GM13977 (cell line): ENCODE results near the gene PAK2.
"Not testable (repeated sequence)": the region's sequence is repeated elsewhere in the genome, so short reads cannot be mapped to it uniquely, and the experiment has no call there.

Experiments used
- DNase-seq: peaks from one replicate; pipeline ENCODE4 v3.0.0; 2012; ENCODE audit warnings: low spot score
- in situ Hi-C: fragments of 300-500 bp; cut with MboI; formaldehyde crosslinking; loops from one replicate; pipeline ENCODE4 v1.12.0; 2022; ENCODE audit warnings: low sequenced_read_pairs, low pct_unique_long_range_greater_than_20kb, mixed read lengths, inconsistent platforms; ENCODE audit not compliant: unreplicated experiment
- TF ChIP-seq, protein P1 (sequence below): IDR thresholded peaks from 2 replicates; pipeline ENCODE4 v1.5.1; 2012; ENCODE audit warnings: mild to moderate bottlenecking, control low read depth; ENCODE audit not compliant: insufficient read depth; ENCODE audit errors: extremely low read depth, missing control alignments

The PAK2 gene

DNA sequence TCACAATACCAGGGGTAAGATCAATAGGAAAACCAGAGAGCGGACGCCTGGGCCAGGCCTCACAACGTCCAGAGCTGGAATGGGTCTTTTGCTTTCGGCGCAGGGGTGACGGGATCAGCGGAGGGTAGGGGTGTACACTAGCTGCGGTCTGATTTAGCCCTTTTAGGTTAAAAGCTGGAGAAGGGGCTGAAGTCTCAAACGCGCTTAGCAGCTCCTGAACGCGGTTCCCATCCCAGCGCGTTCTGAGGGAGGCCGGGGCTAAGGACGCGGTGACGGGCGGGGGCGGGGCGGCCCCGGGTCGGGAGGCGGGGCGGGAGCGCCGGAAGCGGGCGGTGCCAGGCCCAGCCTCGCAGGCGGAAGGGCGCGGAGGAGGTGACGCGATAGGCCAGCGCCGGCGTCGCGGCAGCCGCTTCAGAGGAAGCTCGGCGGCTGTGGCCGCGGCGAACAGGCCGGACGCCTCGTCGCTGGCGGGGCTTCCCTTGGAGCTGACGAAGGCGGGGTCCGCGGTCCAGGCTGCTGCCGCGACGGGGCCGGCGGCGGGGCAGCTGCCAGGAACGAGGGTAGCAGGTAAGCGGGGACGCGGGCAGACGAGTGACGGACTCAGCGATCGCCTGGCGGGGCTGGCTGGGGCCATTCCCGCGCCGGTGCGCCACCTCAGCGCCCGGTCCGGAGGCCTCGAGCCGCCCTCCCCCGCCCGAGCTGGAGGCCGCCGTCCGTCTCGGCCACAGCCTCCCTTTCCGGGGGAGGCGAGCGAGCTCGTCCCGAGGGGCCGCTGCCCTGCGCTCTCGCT lies 128.0 kb downstream of the PAK2 start, which contains the start of gene SENP5:
Gene SENP5 (plus strand): TSS at position 414 of the 790 bp plus-strand sequence. CDS start 17,262 bp downstream, outside the sequence.
- in situ Hi-C loops = no loop called here
- TF ChIP-seq, protein P1, sequence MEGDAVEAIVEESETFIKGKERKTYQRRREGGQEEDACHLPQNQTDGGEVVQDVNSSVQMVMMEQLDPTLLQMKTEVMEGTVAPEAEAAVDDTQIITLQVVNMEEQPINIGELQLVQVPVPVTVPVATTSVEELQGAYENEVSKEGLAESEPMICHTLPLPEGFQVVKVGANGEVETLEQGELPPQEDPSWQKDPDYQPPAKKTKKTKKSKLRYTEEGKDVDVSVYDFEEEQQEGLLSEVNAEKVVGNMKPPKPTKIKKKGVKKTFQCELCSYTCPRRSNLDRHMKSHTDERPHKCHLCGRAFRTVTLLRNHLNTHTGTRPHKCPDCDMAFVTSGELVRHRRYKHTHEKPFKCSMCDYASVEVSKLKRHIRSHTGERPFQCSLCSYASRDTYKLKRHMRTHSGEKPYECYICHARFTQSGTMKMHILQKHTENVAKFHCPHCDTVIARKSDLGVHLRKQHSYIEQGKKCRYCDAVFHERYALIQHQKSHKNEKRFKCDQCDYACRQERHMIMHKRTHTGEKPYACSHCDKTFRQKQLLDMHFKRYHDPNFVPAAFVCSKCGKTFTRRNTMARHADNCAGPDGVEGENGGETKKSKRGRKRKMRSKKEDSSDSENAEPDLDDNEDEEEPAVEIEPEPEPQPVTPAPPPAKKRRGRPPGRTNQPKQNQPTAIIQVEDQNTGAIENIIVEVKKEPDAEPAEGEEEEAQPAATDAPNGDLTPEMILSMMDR = no peak
- peak; percentile 96 for DNase-seq

DNA sequence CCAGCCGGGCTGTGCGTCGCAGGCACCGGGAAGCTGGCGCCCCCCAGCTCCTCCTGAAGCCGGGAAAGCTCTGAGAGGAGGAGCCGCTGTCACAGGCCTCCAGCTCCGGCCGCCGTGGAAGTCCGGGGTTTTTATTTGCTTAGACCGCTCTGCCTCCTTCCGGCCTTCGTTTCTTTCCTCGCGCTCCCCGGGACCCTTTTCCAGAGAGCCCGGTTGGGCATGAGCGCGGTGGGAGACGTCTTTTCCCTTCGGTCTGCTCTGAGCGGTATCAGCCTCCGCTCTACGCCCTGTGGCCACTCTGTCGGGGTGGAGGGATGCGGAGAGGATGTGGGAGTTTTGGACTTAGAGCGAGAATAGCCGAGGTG lies 128.6 kb downstream of the PAK2 start:
- in situ Hi-C loops = no loop called here
- DNase-seq = peak; percentile 30
- TF ChIP-seq, protein P1 = no peak

DNA sequence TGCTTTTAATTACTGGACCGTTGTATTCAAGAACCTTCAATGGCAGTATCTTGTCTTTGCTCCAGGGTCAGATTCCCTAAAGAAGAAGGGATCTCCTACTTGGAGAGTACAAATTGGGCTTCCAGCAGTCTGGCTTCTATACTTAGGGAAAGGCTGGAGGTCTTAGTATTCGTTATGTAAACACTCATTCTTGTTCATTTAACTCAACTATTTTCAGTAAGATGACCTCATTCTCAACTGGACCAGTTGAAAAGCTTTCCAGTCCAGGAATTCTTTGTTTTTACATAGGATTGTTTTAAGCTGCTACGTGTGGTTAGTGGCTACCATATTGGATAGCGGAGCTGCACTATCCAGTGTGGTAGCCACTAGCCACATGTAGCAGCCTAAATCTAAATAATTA lies 132.7 kb downstream of the PAK2 start:
- no peak for DNase-seq
- in situ Hi-C loops = no loop called here
- TF ChIP-seq, protein P1 = no peak

DNA sequence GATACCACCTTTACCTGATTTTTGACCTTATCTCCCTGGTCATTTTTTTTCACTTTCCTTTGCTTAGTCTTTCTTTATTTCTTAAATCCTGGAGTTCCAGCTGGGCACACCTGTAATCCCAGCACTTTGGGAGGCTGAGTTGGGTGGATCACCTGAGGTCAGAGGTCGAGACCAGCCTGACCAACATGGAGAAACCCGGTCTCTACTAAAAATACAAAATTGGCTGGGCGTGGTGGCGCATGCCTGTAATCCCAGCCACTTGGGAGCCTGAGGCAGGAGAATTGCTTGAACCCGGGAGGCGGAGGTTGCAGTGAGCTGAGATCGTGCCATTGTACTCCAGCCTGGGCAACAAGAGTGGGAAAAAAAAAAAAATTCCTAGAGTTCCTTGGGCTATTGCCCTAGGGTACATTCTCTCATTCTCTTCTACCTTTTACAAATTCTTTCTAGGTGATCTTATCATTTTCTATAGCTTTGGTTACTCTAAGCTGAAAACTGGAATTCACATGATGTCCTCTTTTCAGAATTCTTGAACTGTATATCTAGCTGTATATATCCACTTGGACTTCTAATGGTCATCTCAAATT lies 134.9 kb downstream of the PAK2 start:
- DNase-seq, in situ Hi-C loops: not testable (repeated sequence)

DNA sequence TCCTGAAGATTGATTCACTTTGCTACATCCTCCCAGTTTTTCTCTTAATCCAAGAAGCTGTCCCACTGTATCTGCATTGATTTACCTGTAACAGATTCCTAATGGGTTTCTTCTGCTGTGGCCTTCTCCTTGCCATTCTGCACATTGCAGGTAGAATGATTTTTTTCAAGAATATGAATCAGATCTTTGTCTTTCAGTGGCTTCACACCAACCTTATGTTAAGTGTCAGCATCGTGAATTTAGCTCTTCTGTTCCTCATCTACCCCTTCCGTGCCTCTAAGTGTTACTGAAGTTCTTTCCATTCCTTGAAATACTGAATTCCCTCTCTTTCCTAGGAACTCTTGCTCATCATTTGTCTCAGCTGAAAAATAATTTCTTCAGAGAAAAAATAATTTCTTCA lies 135.6 kb downstream of the PAK2 start:
- in situ Hi-C loops = no loop called here
- TF ChIP-seq, protein P1 = no peak

More for the DNA sequence above, 135.6 kb downstream of the PAK2 start:
- no peak for DNase-seq
